Measurements from ENCODE around the gene EP400.

The EP400 gene

DNA sequence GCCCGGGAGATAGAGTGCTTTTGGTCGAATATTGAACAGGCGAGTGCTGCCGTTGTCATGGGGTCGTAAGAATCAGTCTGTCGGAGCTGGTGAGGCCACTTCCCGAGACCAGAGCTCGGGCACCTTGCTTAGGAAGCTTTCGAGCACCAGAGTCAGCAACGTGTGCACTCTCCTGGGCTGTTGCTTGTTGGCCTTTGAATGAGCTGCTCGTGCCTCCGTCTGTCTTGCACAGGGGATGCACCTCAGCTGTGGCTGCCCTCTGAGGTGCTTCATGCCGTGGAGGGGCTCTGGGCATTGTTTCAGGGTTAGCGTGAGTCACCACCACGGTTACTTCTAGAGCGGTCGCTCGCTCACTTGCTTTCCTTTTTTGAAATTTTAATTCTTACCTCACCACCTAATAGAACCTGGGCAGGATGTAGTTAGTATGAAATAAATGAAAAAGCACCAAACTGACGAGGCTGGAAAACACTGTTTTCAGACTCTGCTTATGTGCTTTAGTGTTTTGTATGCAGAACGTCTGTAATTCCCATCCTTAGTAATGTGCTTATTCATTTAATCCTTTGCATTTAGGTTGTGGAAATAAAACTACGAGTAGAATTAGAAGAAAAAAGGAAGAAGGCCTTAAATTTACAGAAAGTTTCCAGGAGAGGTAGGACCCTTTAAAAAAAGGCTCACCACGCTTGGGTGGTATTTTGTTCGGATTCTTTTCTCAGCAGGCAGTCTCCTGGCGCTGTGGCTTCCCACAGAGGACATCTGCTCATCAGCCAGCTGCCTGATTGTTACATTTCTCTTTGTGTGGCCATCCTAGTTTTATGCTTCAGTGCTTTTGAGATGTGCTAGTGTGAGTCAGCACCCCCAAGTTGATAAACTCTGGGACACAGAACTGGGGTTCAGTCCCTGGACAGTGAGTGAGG is 40.6 kb downstream of the EP400 start:
- no peak for DNase-seq

DNA sequence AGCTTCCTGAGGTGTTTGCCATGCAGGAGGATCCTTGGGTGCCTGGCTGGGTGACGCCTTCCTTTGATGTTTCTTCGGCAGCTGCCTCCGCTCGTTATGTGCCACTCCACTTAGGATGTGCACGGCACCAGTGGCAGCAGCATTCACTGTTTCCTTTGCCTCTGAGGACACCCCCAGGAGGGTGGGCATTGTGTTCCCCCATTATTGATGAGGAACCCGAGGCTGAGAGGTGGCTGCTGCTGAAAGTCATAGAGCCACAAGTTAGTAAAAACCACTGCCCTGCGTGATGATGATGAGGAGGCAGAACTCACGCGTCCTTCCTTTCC is 41.2 kb downstream of the EP400 start:
- DNase-seq = no peak

GRCh38 chr12:131991816-131992430 is 42.2 kb downstream of the EP400 start:
- no peak for DNase-seq

GRCh38 chr12:131994589-131994988 is 44.8 kb downstream of the EP400 start:
- no peak for DNase-seq

DNA sequence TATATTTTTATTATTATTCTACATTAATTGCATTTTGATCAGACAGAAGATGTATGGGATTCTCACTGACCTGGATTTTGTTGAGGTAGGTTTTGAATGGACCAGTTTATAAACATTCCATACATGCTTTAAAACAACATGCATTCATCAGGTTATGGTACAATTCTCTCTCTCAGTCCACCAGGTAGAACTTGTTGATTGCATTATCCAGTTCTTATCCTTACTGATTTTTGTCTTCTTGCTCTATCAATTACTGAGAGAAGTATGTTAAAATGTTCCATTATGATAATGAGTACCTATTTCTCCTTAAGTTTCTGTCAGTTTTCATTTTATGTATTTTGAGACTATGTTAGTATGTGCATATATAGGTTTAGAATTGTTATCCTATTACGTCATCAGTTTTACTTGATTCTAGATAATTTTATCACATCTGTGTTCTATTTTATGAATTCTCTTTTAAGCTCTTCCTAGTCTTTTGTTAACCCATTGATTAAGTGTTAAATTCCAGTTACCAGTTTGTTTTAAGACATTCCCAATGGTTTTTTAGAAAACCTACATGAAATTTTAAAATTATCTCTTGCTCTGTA is 50.6 kb downstream of the EP400 start:
- DNase-seq = no peak

GRCh38 chr12:132003846-132004245 is 54.1 kb downstream of the EP400 start:
- DNase-seq = no peak

GRCh38 chr12:132004946-132005345 is 55.2 kb downstream of the EP400 start:
- DNase-seq = no peak

DNA sequence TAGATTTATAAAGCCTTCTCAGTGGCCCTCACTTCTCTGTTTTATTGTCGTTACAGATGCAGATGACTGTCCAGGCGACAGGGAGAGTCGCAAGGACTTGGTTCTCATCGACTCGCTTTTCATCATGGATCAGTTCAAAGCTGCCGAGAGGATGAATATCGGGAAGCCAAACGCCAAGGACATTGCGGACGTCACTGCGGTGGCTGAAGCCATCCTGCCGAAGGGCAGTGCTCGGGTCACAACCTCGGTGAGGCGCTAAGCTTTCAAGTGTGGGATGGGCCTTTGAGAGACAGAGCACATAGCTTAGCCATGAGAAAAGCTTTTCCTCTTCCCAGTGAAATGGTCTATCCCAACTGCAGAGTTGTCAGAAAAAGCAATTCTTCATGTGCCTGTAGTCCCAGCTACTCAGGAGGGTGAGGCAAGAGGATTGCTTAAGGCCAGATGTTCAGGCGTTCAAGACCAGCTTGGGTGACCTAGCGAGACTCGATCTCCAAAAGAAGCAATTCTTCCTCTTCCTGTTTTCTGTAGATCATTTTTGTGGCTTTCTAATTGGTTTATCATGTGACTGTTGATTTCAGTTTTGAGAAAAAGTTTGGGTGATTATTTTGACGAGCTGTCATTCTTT is 56.4 kb downstream of the EP400 start:
- DNase-seq = no peak

DNA sequence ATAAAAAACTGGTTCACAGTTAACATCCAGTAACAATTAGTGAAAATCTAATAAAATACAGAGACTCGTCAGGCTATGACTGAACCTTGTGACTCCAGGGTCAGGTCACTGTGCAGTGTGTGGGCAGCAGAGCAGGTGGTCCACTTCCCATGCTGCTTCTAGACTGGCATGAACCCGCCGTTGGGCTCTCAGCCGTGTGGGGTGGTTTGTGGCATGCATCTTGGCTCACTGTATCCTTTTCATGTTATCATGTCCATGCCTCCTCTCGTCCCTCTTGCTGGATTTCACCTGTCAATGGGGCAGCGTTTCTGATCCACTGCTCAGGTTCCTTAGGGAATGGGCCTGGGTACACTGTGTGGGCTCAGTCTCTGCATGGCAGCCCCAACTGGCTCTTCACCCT is 57.3 kb downstream of the EP400 start:
- DNase-seq = no peak

GRCh38 chr12:132009336-132009859 is 59.7 kb downstream of the EP400 start:
- no peak for DNase-seq

- DNase-seq = no peak
These were observed 63.3 kb downstream of the EP400 start for GRCh38 chr12:132012919-132013568.

DNA sequence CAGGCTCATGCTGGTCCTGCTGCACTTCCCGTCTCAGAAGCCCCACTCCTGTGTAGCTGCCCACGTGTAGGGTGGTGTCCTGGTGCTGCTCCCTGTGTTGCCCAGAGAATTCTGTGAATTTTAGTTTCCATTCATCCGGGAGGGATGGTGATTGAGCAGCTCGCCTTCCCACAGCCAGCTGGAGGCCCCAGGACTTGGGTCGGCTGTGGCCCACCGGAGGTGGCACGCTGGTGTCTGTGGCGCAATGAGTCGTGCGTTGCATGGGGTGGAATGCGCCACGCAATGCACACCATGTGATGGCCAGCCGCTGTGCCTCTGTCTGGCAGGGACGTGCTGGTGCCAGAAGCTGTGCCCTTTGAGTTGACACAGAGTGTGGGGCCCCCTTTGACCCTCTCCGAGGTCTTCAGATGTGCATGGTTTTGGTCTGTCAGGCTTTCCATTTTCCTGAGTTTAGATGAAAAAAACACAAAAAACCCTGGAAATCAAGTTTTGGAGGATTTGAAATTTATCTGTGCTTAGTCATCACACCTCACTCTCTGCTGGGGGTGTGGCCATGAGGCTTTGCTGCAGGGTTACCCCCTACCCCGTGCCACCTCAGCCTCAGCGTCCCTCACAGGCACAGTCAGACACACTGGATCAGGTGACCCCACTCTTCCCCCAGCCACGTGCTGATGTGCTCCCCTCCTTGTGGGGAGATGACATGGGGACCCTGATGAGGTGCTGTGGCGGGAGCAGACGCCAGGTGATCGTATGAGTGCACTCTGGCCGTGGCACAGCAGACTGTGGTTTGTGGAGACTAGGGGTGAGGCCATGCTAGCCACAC is 64.6 kb downstream of the EP400 start:
- no peak for DNase-seq

DNA sequence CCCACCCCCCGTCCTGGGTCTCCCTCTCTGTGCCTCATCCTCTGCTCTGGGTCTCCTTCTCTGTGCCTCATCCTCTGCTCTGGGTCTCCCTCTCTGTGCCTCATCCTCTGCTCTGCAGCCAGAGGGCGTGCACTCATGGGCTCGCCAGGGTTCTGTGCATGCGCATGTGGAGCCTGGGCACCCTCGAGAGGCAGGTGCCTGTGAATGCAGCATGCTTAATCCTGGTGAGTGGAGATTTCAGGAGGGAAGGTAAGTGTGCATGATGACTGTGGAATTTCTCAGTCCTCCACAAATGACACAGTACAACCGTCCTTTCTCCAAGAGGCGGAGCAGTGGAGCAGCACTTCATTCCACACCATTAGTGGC is 65.2 kb downstream of the EP400 start:
- no peak for DNase-seq

DNA sequence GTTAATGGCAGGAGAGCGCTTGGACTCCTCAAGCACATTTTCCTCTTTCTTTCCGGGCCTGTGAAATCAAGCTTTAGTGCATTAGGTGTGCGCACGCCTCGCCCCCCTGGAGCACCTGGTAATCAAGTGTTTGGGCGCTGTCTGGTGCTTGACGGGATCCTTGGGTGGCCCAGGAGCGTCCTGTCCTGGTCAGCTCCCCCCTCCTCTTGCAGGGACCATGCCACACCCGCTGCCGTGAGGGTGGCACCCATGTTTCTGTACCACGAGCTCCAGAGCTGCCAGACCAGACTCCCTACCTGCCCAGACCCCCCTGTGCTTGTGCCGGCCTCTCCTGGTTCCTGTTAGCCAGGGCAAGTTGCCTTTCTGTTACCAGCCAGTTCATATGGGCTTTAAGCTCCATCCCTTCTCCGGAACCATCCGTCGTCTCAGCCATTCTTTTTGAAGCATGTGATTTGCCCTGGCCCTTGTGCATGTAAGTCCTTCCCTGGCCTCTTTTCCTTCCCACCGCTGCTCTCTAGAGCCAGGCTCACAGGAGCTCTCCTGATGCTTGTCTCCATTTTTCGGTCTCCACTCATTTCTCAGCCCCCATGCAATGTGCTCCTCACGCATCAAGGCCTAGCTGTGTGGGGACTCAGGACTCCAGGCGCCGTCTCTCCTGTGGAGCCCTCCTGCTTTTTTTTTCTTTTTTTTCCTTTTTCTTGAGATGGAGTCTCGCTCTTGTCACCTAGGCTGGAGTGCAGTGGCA is 66.1 kb downstream of the EP400 start:
- DNase-seq = no peak

GRCh38 chr12:132018193-132018916 is 68.6 kb downstream of the EP400 start:
- no peak for DNase-seq

GRCh38 chr12:132019891-132020290 is 70.1 kb downstream of the EP400 start:
- no peak for DNase-seq

DNA sequence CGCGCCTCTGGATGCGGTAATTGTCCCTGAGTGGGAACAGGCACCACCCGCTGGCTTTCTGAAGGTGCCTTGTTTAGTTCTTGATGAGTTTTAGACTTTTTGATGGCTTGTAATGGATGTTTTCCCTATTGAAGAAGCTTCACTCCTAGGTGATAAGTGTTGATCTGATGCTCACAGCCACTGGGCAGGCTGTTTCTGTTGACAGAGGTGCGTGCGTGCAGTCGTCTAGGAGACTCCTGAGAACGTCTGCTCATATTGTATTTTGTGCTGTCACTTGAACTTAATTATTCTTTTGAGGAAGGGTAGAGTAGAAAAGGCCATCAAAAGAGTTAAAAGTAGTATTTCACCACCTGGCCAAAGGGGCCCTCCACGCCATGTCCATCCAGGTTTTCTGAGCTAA is 70.5 kb downstream of the EP400 start:
- no peak for DNase-seq

DNA sequence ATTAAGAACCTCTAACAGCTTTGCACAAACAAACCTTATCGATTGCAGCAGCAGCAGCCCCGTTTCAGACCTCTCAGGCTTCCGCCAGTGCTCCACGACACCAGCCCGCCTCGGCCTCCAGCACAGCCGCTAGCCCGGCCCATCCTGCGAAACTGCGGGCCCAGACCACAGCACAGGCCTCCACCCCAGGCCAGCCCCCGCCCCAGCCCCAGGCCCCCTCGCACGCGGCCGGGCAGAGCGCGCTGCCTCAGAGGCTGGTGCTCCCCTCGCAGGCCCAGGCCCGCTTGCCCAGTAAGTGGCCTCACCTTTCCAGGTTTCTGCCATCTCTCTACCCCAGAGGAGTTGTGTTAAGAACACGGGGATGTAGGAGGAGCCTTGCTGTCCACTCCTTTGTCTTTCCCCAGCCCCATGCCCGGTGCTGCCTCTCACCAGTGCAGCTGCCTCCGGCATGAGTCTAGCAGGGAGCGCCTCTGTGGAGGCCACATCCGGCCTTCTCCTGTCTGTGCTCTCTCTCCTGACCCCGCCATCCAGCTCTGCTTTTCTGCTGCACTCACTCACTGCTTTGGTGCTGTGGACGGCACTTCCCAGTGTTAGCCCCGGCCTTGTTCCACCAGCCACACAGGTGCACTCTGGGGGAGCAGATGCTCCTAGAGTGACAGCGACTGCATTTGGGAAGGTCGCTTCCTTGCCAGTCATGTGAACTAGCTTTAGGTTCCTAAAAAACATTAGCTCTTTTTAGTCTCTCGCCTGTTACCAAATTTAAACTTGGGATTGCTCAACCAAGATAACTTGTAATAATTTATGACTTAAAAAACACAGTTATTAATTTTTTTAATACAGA is 71.5 kb downstream of the EP400 start:
- no peak for DNase-seq

DNA sequence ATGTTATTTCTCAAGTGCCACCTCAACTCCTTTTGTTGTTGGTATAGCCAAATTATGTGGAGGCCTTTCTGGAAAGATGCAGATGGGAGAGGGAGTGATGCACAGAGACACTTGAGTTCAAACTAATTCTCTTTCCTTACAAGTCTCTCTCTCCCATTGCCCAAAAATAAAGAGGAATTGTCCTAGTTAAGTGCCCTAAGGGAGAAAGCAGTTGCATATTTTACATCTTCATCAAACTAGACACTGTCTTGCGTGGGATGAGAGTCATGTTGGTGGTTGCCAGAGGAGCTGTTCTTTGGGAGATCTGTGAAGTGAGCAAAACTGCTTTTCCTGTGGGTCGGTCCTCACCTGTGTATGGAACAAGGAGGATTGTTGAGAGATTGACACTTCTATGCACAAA is 72.2 kb downstream of the EP400 start:
- no peak for DNase-seq

DNA sequence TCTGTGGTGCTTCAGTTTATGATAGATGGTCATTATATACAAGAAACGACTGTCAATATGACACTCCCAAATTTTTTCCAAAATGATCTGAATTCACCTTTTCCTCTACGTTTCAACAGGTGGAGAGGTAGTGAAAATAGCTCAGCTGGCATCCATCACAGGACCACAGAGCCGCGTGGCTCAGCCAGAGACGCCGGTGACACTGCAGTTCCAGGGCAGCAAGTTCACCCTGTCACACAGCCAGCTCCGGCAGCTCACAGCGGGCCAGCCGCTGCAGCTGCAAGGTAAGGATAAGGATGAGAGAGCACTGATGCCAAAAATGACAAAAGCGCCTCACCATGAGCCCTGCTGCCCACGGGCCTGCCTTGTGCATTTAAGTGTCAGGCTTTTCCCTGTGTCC is 73.9 kb downstream of the EP400 start:
- DNase-seq = no peak
